GM18505 (cell line): ENCODE data around the gene BTN3A1.
"Not testable (repeated sequence)": the region's sequence is repeated elsewhere in the genome, so short reads cannot be mapped to it uniquely, and the experiment has no call there.

ENCODE experiments used
- ATAC-seq: cut with Tn5 transposase; IDR thresholded peaks from one replicate; pipeline ENCODE4 v1.9.1; 2021; ENCODE audit not compliant: unreplicated experiment
- POLR2A ChIP-seq: IDR thresholded peaks from 4 replicates; pipeline ENCODE4 v1.6.1; 2011; ENCODE audit warnings: borderline replicate concordance; ENCODE audit not compliant: insufficient read depth, insufficient read length; ENCODE audit errors: extremely low read depth

BTN3A1 gene

DNA sequence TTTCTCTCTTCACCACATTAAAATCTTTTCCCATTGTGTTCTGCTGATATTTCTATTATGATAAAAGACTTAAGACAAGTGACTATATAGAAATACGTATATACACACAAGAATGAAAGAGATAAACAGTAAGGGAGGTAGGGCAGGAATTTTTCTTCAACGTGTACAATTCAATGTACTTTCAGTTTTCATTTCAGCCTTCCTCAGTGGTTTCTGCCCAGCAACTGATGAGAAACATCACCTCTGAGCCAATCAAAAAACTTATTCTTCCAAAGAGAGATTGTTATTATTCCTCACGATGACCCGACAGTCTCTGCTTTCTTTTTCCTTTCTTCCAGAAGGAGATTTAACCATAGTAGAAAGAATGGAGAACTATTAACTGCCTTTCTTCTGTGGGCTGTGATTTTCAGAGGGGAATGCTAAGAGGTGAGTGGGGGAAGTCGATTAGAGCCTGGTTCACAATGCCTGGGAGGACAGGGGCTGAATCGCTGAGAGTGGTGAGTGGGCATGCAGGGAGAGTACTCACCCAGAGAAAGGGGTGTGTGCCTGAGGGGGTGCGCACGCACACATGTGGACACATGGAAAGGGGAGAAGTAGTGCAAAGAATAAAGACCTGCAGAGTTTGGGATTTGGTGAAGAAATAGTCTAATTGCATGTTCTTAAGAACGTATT lies at the start of gene BTN3A1:
Gene BTN3A1, plus strand, starts transcription at position 289 of the 672 bp plus-strand sequence. CDS start 3,289 bp downstream, outside the sequence.
- peak; percentile 26 for TF ChIP-seq POLR2A
- peak; percentile 80 for ATAC-seq

DNA sequence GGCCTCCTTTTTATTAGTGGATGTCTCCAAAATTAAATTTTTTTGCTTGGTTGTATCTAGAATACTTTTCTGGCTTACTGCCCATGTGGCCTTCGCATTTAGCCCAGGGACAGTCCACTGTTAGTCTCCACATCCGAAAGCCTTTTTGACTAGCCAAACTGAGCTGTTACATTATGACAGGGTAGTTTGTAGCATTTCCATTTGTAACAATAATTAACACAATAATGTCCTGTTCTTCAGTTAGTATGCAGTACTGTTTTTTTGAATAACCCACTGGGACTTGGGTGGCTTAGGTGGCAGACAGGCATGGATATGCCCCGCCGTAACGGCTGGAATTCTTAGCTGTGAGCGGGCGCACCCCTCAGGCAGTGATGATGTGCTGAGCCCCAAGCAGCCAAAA lies 49.8 kb upstream of the BTN3A1 start:
- no peak for ATAC-seq

DNA sequence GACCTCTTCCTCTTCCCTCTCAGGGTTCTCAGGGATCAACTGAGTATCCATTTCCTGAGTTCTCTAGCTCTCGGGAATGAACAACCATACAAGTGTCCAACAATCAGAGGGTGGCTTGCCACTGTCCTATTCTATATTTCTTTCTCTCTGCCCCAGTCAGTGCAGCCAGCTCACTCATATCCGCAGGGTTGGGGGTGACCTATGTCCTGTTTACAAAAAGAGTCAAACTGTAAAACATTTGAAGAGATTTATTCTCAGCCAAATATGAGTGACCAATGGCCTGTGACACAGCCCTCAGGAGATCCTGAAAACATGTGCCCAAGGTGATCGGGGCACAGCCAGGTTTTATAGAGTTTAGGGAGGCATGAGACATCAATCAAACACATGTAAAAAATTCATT lies 47.9 kb upstream of the BTN3A1 start:
- ATAC-seq = no peak

More for the DNA sequence above, 49.8 kb upstream of the BTN3A1 start:
- no peak for TF ChIP-seq POLR2A

DNA sequence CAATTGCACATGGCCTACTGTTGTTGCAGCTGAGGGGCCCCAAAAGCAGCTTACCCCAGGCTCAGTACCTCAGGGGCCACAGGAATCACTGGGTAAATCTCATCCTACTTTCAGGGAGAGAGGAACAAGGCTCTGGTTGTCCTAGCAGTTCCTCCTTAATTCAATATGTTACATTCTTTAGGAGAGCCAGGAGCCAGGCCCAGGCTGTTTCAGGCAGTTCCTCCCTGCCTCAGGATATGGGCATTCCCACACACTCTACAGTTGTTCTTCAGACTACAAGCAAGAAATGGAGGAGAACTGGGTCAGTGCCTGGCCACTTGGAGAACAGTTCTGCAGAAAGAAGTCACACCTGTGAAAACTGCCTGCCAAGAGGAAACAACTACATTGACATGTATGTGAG lies 46.7 kb upstream of the BTN3A1 start:
- ATAC-seq = no peak
- TF ChIP-seq POLR2A = no peak

More for the DNA sequence above, 47.9 kb upstream of the BTN3A1 start:
- no peak for TF ChIP-seq POLR2A

DNA sequence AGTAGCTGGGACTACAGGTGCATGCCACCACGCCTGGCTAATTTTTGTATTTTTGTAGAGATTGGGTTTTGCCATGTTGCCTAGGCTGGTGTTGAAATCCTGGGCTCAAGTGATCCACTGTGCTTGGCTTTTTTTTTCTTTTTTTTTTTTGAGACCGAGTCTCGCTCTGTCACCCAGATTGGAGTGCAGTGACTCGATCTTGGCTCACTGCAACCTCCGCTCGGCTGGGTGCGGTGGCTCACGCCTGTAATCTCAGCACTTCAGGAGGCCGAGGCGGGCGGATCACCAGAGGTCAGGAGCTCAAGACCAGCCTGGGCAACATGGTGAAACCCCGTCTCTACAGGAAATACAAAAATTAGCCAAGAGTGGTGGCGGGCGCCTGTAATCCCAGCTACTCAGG lies 44.5 kb upstream of the BTN3A1 start:
- ATAC-seq = not testable (repeated sequence)

DNA sequence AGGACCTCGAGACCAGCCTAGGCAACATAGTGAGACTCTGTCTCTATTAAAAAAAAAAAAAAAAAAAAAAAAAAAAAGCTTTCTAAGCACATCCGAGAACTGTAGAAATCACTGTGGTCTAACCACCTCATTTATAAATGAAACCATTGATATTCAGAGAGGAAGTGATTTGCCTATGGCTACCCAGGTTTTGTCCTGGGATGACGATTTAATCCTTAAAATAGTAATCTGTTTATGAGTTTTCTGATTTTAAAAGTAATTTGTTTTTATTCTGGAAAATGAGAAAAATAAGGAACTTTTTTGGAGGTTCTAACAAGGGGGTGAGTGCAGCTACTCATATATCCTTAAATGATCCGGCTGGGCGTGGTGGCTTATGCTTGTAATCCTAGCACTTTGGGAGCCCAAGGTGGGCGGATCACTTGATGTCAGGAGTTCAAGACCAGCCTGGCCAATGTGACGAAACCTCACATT lies 43.5 kb upstream of the BTN3A1 start:
- TF ChIP-seq POLR2A = no peak
- no peak for ATAC-seq

DNA sequence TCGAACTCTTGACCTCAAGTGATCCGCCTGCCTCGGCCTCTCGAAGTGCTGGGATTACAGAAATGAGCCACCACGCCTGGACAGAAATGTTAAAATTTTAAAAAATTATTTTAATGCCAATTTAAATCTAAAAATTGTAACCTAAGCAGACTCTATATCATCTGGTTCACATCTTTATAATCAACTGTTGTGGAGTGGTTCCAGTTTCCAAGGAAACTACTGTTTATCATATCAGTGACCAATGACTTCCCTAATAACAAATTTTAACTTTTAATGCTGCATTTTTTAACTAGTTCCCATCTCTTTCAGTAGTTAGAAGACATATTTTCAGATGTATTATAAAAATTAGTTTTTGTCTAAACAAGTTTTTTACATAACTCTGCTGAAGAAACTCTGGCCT lies 42.3 kb upstream of the BTN3A1 start:
- TF ChIP-seq POLR2A = no peak
- ATAC-seq = no peak

DNA sequence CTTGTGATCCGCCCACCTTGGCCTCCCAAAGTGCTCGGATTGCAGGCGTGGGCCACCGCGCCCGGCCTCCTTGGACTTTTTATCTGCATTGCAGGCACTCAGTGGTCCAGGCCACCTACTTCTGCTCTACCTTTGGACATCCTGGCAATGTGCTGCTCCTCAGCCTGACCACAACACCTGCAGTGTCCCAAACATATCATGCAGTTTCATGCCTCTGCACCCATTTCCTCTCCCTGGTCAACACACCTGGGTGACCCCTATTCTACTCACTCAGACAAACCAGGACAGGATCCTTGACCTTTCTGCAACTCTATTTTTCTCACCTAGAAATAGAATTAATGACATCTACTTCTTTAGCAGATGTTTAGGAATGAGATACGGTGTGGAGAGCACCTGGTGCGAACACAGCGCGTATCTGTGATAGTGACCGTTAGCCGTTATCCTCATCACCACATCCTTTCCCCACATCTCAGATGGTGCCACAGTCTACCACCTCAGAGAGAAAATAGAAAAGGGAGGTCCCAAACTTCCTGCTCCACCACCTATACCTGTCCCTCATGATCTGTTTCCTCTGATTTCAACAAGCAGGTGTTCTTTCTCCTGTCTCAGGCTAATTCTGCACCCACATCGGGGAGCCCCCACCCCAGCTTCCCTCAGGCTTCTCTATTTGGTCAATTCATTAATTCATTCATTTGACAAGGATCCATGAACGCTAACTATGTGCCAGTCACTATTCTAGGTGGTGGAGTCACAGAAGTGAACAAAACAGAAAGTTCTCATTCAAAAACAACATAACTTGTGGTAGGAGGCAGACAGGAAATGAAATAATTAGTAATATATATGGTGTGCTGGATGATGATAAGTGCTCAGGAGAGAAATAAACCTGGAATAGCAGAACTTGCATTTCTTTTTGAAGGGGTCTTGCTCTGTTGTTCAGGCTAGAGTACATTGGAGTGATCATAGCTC lies 41.3 kb upstream of the BTN3A1 start:
- TF ChIP-seq POLR2A = no peak
- ATAC-seq = no peak

DNA sequence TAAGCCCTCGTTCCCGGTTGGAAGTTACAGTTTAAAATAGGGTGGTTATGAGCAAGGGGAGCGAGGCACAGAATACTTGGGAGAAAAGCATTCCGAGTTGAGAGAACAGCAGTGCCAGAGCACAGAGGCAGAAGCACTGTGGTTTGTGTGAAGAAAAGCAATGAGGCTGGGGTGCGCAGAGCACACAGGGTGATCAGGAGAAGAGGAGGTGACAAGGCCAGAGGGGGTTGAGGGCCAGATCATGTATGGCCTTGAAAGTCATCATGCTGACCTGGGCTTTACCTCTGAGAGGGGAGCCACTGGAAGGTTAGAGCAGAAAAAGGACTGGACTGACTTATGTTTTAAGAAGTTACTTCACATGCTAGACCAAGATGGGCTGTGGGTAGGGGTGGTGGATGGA lies 40.5 kb upstream of the BTN3A1 start:
- no peak for ATAC-seq
- no peak for TF ChIP-seq POLR2A

DNA sequence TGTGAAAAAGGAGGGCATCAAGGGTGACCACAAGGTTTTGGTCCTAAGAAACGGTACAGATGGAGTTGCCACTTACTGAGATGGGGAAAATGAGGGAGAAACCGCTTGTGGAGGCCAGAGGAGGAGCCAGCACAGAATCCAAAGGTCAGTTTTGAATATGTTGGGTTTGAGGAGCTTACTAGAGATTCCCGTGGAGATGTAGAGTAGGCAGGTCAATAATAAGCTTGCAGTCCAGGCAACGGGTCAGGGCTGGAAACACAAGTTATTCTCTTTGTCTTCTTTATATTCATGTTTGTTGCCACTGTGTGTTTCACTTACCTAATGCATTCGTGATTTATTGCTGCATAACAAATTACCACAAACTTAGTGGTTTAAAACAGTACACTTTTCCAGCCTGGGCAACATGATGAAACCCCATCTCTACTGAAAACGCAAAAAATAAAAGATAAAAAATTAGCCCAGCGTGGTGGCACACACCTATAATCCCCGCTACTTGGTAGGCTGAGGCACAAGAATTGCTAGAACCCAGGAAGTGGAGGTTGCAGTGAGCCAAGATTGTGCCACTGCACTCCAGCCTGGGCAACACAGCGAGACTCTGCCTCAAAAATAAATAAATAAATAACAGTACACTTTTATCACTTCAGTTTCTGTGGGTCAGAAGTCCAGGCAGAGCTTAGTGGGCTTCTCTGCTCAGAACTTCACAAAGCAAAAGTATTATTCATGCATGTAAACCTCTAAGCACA lies 39.8 kb upstream of the BTN3A1 start:
- no peak for TF ChIP-seq POLR2A

DNA sequence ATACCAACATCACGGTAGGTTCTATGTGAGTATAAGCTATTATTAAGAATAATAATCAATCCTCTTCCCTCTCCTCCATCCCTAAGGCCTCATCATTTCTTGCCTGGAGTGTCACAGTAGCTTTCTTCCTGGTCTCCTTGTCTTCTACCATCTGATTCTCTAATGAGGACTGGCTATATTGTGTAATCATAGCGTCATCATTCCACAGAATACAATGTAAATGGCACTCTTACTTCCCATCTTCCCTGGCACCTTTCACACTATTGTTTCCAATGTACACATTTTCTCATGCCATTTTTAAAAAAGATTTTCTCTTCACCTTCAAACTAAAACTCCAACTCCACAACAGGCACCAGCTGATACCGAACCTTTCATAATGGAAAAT lies 39.2 kb upstream of the BTN3A1 start:
- ATAC-seq = no peak
- no peak for TF ChIP-seq POLR2A

More for the DNA sequence above, 39.8 kb upstream of the BTN3A1 start:
- ATAC-seq = no peak

DNA sequence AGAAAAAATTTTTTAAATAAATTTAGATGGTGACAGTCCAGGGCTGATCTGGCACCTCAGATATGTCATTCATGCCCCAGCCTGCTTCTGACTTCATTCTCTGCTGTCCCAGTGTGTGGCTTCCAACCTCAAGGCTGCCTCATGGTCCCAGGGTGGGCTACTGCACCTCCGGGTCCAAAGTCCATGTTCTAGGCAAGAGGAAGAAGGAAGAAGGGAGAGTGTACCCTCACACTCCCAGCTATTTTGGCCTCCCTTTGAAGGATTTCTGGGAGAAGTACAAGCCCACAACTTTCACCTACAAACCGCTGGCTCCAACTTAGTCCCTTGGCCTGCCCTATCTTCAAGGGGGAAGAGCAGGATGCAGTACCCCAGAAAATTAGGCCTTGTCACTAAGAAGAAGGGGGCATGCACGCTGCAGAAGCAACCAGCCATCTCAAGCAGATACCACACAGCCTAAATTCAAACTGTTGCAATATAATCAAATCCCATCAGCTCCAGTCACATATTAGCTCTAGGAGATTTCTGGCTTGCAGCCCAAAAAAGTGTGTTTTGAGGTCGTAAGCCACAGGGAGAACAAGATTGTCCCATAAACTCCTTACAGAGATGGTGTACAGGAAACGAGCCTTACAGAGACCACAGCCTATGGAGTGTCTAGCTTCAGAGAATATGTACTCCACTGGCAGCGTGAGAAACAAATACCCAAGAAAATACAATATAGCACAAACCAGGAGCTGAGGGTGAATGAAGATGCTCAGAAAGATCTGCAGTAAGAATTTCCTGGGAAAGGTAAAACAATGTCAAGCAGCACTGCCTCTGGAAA lies 38.0 kb upstream of the BTN3A1 start:
- no peak for ATAC-seq
- no peak for TF ChIP-seq POLR2A
